Activated naive CD4-positive, alpha-beta T cell treated with anti-CD3 and anti-CD28 coated beads, Interleukin-2, amount 50 U/mL, for 72 hours (primary cell): Measurements from ENCODE around the gene RUVBL2. TPM values are rescaled to one million over a fixed set of nuclear protein-coding genes. Genes with fewer than 3 reads are reported as not detected.

Source experiments
- total RNA-seq, 2 donors: library from RNA; stranded (reverse); gene quantifications; one replicate each; pipeline ENCODE4 v1.2.3, GENCODE V29; 2022

Gene RUVBL2
- total RNA-seq, 2 donors from 2014 or later: 135 to 160 TPM

Other genes with a start within 250 kb of the RUVBL2 start
- not detected for gene IZUMO1, start 247.0 kb upstream of the RUVBL2 start, total RNA-seq
- gene FUT1, start 241.2 kb upstream of the RUVBL2 start, total RNA-seq: under 1 TPM in 1 of 2 donors, not detected in 1; 0.41 TPM
- not detected for gene FGF21, start 238.4 kb upstream of the RUVBL2 start, total RNA-seq
- 10 to 100 TPM; 33.9 to 72.1 TPM for gene BCAT2, start 182.9 kb upstream of the RUVBL2 start, total RNA-seq
- 1 to 10 TPM; 1.3 to 1.7 TPM for gene HSD17B14, start 157.4 kb upstream of the RUVBL2 start, total RNA-seq
- 10 to 100 TPM in 1 of 2 donors, 1 to 10 TPM in 1; 9.1 to 20.3 TPM for gene PLEKHA4, start 125.3 kb upstream of the RUVBL2 start, total RNA-seq
- gene PPP1R15A, start 121.5 kb upstream of the RUVBL2 start, total RNA-seq: 100 to 1,000 TPM in 1 of 2 donors, 10 to 100 TPM in 1; 93.1 to 133 TPM
- 1 to 10 TPM in 1 of 2 donors, under 1 TPM in 1; 0.52 to 1.1 TPM for gene TULP2, start 95.1 kb upstream of the RUVBL2 start, total RNA-seq
- gene NUCB1, start 93.6 kb upstream of the RUVBL2 start, total RNA-seq: 100 to 1,000 TPM; 191 to 254 TPM
- 1 to 10 TPM; 2.2 to 7.4 TPM for gene DHDH, start 60.2 kb upstream of the RUVBL2 start, total RNA-seq
- gene BAX, start 39.0 kb upstream of the RUVBL2 start, total RNA-seq: 100 to 1,000 TPM; 191 to 711 TPM
- gene FTL, start 28.6 kb upstream of the RUVBL2 start, total RNA-seq: 1,000 to 10,000 TPM; 1,148 to 2,898 TPM
- gene GYS1, start 578 bp upstream of the RUVBL2 start, total RNA-seq: 100 to 1,000 TPM in 1 of 2 donors, 10 to 100 TPM in 1; 44.8 to 104 TPM
- gene LHB, start 23.2 kb downstream of the RUVBL2 start, total RNA-seq: not detected
- gene CGB3, start 30.4 kb downstream of the RUVBL2 start, total RNA-seq: not detected
- gene CGB2, start 38.0 kb downstream of the RUVBL2 start, total RNA-seq: not detected
- gene CGB1, start 43.0 kb downstream of the RUVBL2 start, total RNA-seq: not detected
- gene CGB5, start 50.0 kb downstream of the RUVBL2 start, total RNA-seq: not detected
- not detected for gene CGB8, start 55.2 kb downstream of the RUVBL2 start, total RNA-seq
- gene CGB7, start 63.9 kb downstream of the RUVBL2 start, total RNA-seq: not detected
- not detected for gene NTF4, start 70.9 kb downstream of the RUVBL2 start, total RNA-seq
- not detected for gene KCNA7, start 78.8 kb downstream of the RUVBL2 start, total RNA-seq
- 100 to 1,000 TPM; 127 to 233 TPM for gene SNRNP70, start 91.6 kb downstream of the RUVBL2 start, total RNA-seq
- gene LIN7B, start 120.5 kb downstream of the RUVBL2 start, total RNA-seq: 10 to 100 TPM in 1 of 2 donors, 1 to 10 TPM in 1; 1.9 to 12.4 TPM
- gene C19orf73, start 125.3 kb downstream of the RUVBL2 start, total RNA-seq: 1 to 10 TPM; 1.1 TPM
- 10 to 100 TPM; 10.3 to 11.3 TPM for gene PPFIA3, start 125.7 kb downstream of the RUVBL2 start, total RNA-seq
- gene HRC, start 161.5 kb downstream of the RUVBL2 start, total RNA-seq: not detected
- under 1 TPM; 0.23 to 0.58 TPM for gene TRPM4, start 163.9 kb downstream of the RUVBL2 start, total RNA-seq